NCI-H226 (cell line): ENCODE measurements around the gene ZNF383.
A peak's percentile ranks its signal among the peaks of the same experiment; 100 is the strongest.
"Not testable (repeated sequence)": the region's sequence is repeated elsewhere in the genome, so short reads cannot be mapped to it uniquely, and the experiment has no call there.

ENCODE experiments used
- DNase-seq: peaks from one replicate; pipeline ENCODE4 v3.0.0-alpha.2; 2015

Gene ZNF383

GRCh38 chr19:37217775-37218591, at the start of gene ZNF383:
Gene ZNF383, plus strand, starts transcription at chr19:37218214. Its CDS starts 12,240 bp downstream, at chr19:37230454.
- peak; percentile 82 for DNase-seq

GRCh38 chr19:37172368-37173366, 45.3 kb upstream of the ZNF383 start, which contains the start of gene ZNF585A:
Gene ZNF585A, minus strand, starts transcription at chr19:37172695. Its CDS starts 2,785 bp downstream, at chr19:37169910.
- DNase-seq = peak; percentile 95

GRCh38 chr19:37186071-37186470, 31.9 kb upstream of the ZNF383 start:
- DNase-seq = not testable (repeated sequence)

GRCh38 chr19:37195248-37195647, 22.8 kb upstream of the ZNF383 start:
- DNase-seq = not testable (repeated sequence)

GRCh38 chr19:37197115-37197514, 20.9 kb upstream of the ZNF383 start:
- not testable (repeated sequence) for DNase-seq

- DNase-seq = no peak
Measured at GRCh38 chr19:37197768-37198167, 20.2 kb upstream of the ZNF383 start.

- DNase-seq = no peak
Measured at GRCh38 chr19:37217480-37217774, 587 bp upstream of the ZNF383 start.

GRCh38 chr19:37218592-37218935, 550 bp downstream of the ZNF383 start:
- no peak for DNase-seq

- no peak for DNase-seq
Measured at GRCh38 chr19:37220383-37220782, 2.4 kb downstream of the ZNF383 start.

GRCh38 chr19:37221136-37221535, 3.1 kb downstream of the ZNF383 start:
- DNase-seq = no peak

GRCh38 chr19:37226248-37226647, 8.2 kb downstream of the ZNF383 start:
- DNase-seq = no peak

- DNase-seq = no peak
Measured at GRCh38 chr19:37227996-37228395, 10.0 kb downstream of the ZNF383 start.

GRCh38 chr19:37243206-37243632, 25.2 kb downstream of the ZNF383 start:
- DNase-seq = no peak

- DNase-seq = peak; percentile 87
Measured at GRCh38 chr19:37251308-37252229, 33.6 kb downstream of the ZNF383 start.

GRCh38 chr19:37263028-37263427, 45.0 kb downstream of the ZNF383 start:
- DNase-seq = not testable (repeated sequence)

- not testable (repeated sequence) for DNase-seq
Measured at GRCh38 chr19:37267005-37267404, 49.0 kb downstream of the ZNF383 start.

- DNase-seq = not testable (repeated sequence)
Measured at GRCh38 chr19:37267755-37268154, 49.7 kb downstream of the ZNF383 start.

GRCh38 chr19:37280656-37281055, 62.6 kb downstream of the ZNF383 start:
- DNase-seq = not testable (repeated sequence)

GRCh38 chr19:37284020-37284419, 66.0 kb downstream of the ZNF383 start:
- DNase-seq = not testable (repeated sequence)

- DNase-seq = not testable (repeated sequence)
Measured at GRCh38 chr19:37289229-37289628, 71.2 kb downstream of the ZNF383 start.

- DNase-seq = not testable (repeated sequence)
Measured at GRCh38 chr19:37292998-37293939, 75.3 kb downstream of the ZNF383 start.
